K562 (cell line): Measurements from ENCODE around the gene CCNB1IP1. TPM values are rescaled to one million over a fixed set of nuclear protein-coding genes. Genes with fewer than 3 reads are reported as not detected.

Experiments
- ADNP ChIP-seq: fragments of 200-800 bp; sonication (Bioruptor generic); IDR thresholded peaks from 2 replicates; pipeline ENCODE4 v1.6.1; 2016; ENCODE audit warnings: missing genetic modification characterization, missing compliant biosample characterization
- BACH1 ChIP-seq: fragments of 200-800 bp; sonication (Bioruptor generic); IDR thresholded peaks from 2 replicates; pipeline ENCODE4 v1.6.1; 2016; ENCODE audit warnings: missing genetic modification characterization, missing compliant biosample characterization
- CGGBP1 ChIP-seq: fragments of 250-450 bp; sonication (Bioruptor Pico); IDR thresholded peaks from 2 replicates; pipeline ENCODE4 v1.9.0; 2021; ENCODE audit warnings: mild to moderate bottlenecking
- HNRNPH1 ChIP-seq: fragments of 200-400 bp; formaldehyde crosslinking; optimal IDR thresholded peaks from 2 replicates; pipeline ENCODE3; 2017; ENCODE audit warnings: low read depth, mild to moderate bottlenecking, low read length, moderate library complexity
- LCOR ChIP-seq: sonication (generic); formaldehyde crosslinking; IDR thresholded peaks from 2 replicates; pipeline ENCODE4 v1.8.0; 2022; ENCODE audit warnings: mild to moderate bottlenecking, missing genetic modification reagents
- MTA3 ChIP-seq: fragments of 450-650 bp; formaldehyde crosslinking; IDR thresholded peaks from 2 replicates; pipeline ENCODE4 v1.6.1; 2017; ENCODE audit warnings: mild to moderate bottlenecking, borderline replicate concordance
- MYBL2 ChIP-seq, 2 experiments: fragments of 450-650 bp in 1 of 2; sonication (generic) in 1 of 2; formaldehyde crosslinking in 1 of 2; IDR thresholded peaks; 2 replicates each; pipeline versions ENCODE4 v1.6.1 to v1.8.1; 2017 to 2022; ENCODE audit warnings: borderline replicate concordance in 1 of 2, inconsistent platforms in 1 of 2, low read depth in 1 of 2, mild to moderate bottlenecking in 1 of 2, missing genetic modification reagents in 1 of 2, moderate library complexity in 1 of 2
- NR2C1 ChIP-seq, 2 experiments: fragments of 450-650 bp; IDR thresholded peaks; 2 replicates each; pipeline ENCODE4 v1.6.1; 2017; ENCODE audit warnings: mild to moderate bottlenecking in 2 of 2, antibody characterized with exemption in 1 of 2, inconsistent platforms in 1 of 2, missing compliant biosample characterization in 1 of 2, missing genetic modification characterization in 1 of 2
- SP1 ChIP-seq: sonication (generic); formaldehyde crosslinking; IDR thresholded peaks from 2 replicates; pipeline ENCODE4 v1.8.1; 2022; ENCODE audit warnings: mild to moderate bottlenecking, missing genetic modification reagents
- SUPT5H ChIP-seq: fragments of 450-650 bp; IDR thresholded peaks from 2 replicates; pipeline ENCODE4 v1.6.1; 2016
- TRIM24 ChIP-seq, 2 experiments: fragments of 450-650 bp; IDR thresholded peaks; 2 replicates each; pipeline ENCODE4 v1.6.1; 2016
- ZNF121 ChIP-seq: sonication (generic); formaldehyde crosslinking; conservative IDR thresholded peaks from 2 replicates; pipeline ENCODE4 v1.8.0; 2022; ENCODE audit warnings: missing genetic modification reagents
- ZNF140 ChIP-seq: fragments of 250-450 bp; sonication (Bioruptor Pico); IDR thresholded peaks from 2 replicates; pipeline ENCODE4 v1.8.0; 2021; ENCODE audit warnings: moderate library complexity, mild to moderate bottlenecking, inconsistent platforms
- ZNF551 ChIP-seq: fragments of 250-450 bp; sonication (Bioruptor Pico); IDR thresholded peaks from 2 replicates; pipeline ENCODE4 v1.5.0; 2021; ENCODE audit warnings: mild to moderate bottlenecking, moderate library complexity
- ZNF696 ChIP-seq: fragments of 250-450 bp; sonication (Bioruptor Pico); conservative IDR thresholded peaks from 2 replicates; pipeline ENCODE4 v1.4.0; 2020; ENCODE audit warnings: mild to moderate bottlenecking, moderate library complexity
- polyA plus RNA-seq, 8 experiments: library from polyadenylated mRNA; depleted of rRNA in 4 of 8; stranded (reverse) in 5 of 8; unstranded in 3 of 8; fragments of >200 nt; fragmentation: Nextera tagmentation in 2 of 8; fragmentation: Illumina TruSeq in 1 of 8; extraction: Ambion mirVana in 2 of 8; extraction: Trizol in 1 of 8; gene quantifications; 2 replicates each; pipeline versions ENCODE4 v1.2.1 to v1.2.3, GENCODE V29; 2011 to 2014; ENCODE audit warnings: inconsistent platforms in 1 of 8, missing spikeins in 1 of 8
- total RNA-seq, 7 experiments: library from RNA; depleted of rRNA in 6 of 7; stranded (reverse); fragments of >200 nt in 6 of 7; fragmentation: Illumina TruSeq in 2 of 7; extraction: Trizol in 2 of 7; gene quantifications; 2 replicates each; pipeline versions ENCODE4 v1.2.1 to v1.2.3, GENCODE V29; 2011 to 2021; ENCODE audit warnings: low replicate concordance in 1 of 7
- TF ChIP-seq, protein P1 (sequence below): fragments of 450-650 bp; IDR thresholded peaks from 2 replicates; pipeline ENCODE4 v1.6.1; 2016; ENCODE audit warnings: mild to moderate bottlenecking, moderate library complexity

CCNB1IP1 gene
- total and polyA plus RNA-seq, 9 of the 15 experiments (the other 6 are each of a cell fraction or from before 2014, with no cell fraction given), result 51.8 to 152 (median 81.0) TPM

DNA sequence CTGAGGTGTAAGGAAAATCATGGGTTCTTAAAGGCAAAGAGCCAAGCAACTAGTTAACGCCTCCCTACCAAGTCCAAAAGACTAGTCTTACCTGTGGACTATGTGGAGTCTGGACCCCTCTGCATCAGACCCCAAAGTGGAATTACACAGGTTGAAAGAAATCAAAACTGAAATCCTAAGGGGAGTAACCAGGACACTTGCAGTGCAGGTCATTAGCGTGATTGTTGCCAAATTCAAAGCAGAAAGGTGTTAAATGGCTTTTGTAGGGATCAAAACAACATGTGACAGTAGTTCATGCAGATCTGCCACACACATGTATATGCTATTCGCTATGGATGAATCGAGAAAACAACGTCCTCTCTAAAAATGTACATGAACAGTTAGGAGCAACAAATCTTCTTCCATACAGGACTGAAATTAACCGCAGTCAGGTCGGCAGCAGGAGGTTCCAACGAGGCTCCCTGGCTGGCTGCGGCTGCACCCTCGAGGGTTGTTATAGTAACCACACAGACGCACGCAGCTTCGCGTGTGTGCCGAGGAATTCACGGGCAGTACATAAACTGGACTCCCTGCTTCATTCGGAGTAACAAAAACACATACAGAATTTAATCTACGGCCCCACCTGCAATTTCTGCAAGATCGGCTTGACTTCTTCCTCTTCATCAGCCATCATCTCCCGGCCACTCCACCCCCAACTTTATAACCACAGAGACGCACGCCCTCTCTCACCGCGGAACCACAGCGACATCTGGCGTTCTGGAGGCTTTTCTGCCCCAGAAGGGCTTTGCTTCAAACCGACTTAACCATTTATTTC lies 27.6 kb downstream of the CCNB1IP1 start, which contains the start of gene TTC5 (continued):
- TF ChIP-seq, protein P1, sequence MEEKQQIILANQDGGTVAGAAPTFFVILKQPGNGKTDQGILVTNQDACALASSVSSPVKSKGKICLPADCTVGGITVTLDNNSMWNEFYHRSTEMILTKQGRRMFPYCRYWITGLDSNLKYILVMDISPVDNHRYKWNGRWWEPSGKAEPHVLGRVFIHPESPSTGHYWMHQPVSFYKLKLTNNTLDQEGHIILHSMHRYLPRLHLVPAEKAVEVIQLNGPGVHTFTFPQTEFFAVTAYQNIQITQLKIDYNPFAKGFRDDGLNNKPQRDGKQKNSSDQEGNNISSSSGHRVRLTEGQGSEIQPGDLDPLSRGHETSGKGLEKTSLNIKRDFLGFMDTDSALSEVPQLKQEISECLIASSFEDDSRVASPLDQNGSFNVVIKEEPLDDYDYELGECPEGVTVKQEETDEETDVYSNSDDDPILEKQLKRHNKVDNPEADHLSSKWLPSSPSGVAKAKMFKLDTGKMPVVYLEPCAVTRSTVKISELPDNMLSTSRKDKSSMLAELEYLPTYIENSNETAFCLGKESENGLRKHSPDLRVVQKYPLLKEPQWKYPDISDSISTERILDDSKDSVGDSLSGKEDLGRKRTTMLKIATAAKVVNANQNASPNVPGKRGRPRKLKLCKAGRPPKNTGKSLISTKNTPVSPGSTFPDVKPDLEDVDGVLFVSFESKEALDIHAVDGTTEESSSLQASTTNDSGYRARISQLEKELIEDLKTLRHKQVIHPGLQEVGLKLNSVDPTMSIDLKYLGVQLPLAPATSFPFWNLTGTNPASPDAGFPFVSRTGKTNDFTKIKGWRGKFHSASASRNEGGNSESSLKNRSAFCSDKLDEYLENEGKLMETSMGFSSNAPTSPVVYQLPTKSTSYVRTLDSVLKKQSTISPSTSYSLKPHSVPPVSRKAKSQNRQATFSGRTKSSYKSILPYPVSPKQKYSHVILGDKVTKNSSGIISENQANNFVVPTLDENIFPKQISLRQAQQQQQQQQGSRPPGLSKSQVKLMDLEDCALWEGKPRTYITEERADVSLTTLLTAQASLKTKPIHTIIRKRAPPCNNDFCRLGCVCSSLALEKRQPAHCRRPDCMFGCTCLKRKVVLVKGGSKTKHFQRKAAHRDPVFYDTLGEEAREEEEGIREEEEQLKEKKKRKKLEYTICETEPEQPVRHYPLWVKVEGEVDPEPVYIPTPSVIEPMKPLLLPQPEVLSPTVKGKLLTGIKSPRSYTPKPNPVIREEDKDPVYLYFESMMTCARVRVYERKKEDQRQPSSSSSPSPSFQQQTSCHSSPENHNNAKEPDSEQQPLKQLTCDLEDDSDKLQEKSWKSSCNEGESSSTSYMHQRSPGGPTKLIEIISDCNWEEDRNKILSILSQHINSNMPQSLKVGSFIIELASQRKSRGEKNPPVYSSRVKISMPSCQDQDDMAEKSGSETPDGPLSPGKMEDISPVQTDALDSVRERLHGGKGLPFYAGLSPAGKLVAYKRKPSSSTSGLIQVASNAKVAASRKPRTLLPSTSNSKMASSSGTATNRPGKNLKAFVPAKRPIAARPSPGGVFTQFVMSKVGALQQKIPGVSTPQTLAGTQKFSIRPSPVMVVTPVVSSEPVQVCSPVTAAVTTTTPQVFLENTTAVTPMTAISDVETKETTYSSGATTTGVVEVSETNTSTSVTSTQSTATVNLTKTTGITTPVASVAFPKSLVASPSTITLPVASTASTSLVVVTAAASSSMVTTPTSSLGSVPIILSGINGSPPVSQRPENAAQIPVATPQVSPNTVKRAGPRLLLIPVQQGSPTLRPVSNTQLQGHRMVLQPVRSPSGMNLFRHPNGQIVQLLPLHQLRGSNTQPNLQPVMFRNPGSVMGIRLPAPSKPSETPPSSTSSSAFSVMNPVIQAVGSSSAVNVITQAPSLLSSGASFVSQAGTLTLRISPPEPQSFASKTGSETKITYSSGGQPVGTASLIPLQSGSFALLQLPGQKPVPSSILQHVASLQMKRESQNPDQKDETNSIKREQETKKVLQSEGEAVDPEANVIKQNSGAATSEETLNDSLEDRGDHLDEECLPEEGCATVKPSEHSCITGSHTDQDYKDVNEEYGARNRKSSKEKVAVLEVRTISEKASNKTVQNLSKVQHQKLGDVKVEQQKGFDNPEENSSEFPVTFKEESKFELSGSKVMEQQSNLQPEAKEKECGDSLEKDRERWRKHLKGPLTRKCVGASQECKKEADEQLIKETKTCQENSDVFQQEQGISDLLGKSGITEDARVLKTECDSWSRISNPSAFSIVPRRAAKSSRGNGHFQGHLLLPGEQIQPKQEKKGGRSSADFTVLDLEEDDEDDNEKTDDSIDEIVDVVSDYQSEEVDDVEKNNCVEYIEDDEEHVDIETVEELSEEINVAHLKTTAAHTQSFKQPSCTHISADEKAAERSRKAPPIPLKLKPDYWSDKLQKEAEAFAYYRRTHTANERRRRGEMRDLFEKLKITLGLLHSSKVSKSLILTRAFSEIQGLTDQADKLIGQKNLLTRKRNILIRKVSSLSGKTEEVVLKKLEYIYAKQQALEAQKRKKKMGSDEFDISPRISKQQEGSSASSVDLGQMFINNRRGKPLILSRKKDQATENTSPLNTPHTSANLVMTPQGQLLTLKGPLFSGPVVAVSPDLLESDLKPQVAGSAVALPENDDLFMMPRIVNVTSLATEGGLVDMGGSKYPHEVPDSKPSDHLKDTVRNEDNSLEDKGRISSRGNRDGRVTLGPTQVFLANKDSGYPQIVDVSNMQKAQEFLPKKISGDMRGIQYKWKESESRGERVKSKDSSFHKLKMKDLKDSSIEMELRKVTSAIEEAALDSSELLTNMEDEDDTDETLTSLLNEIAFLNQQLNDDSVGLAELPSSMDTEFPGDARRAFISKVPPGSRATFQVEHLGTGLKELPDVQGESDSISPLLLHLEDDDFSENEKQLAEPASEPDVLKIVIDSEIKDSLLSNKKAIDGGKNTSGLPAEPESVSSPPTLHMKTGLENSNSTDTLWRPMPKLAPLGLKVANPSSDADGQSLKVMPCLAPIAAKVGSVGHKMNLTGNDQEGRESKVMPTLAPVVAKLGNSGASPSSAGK, result peak; percentile 46
- TF ChIP-seq MYBL2 (IDR thresholded peaks at IDR 0.05; ENCODE audit: low read depth) (no peak), MYBL2 (CRISPR knock-in tag; IDR thresholded peaks at IDR 0.05; ENCODE audit: borderline replicate concordance) (no peak), SP1 (CRISPR knock-in tag) (no peak), ZNF551 (CRISPR knock-in tag) (no peak), ZNF696 (CRISPR knock-in tag) (no peak), HNRNPH1 (no peak), SUPT5H (peak; percentile 51; the same call in 1 of the 2 replicates), CGGBP1 (no peak), LCOR (0 out of 2 replicates have a peak, but pooled peaks have one; percentile 59), ZNF121 (CRISPR knock-in tag) (no peak), BACH1 (tag) (no peak), TRIM24 (IDR thresholded peaks at IDR 0.05) (no peak), ZNF140 (CRISPR knock-in tag) (no peak), MTA3 (0 out of 2 replicates have a peak, but pooled peaks have one; percentile 36), NR2C1 (IDR thresholded peaks at IDR 0.05) (peak; percentile 46; the same call in 1 of the 2 replicates), NR2C1 (tag; IDR thresholded peaks at IDR 0.05) (no peak), ADNP (tag) (no peak)
